HG03521 (cell line): ENCODE measurements around the gene TMEM30B.

Source experiments
- ATAC-seq: cut with Tn5 transposase; IDR thresholded peaks from one replicate; pipeline ENCODE4 v1.9.1; 2021; ENCODE audit warnings: mild to moderate bottlenecking, moderate library complexity; ENCODE audit not compliant: unreplicated experiment

TMEM30B gene

DNA sequence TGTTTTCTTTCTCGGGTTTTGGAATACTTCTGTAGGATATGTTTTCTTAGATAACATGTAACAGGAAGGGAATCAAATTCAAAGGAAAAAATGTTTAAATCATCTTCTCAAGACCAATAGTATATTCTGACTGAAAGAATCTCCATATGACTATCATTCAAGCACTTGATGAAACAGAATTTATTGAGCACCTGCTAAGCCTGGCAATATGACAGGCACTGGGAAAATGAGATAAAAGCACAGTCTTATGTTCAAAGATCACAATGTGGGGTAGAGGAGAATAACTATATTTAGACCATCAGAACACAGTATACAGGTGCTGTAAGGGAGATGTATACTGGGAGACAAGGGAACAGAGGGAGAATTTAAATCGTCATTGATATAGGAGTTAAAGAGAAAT lies 19.1 kb upstream of the TMEM30B start:
- no peak for ATAC-seq

DNA sequence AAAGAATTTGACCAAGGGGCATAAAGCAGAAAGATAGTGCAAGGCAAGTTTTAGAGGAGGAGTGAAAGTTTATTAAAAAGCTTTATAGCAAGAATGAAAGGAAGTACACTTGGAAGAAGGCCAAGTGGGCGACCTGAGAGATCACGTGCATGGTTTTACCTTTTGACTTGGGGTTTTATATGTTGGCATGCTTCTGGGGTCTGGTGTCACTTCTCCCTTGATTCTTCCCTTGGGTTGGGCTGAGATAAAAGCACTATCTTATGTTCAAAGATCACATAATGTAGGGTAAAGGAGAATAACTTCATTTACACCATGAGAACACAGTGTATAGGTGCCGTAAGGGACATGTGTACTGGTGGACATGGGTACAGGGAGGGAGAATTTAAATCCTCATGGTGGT lies 17.7 kb upstream of the TMEM30B start:
- no peak for ATAC-seq

DNA sequence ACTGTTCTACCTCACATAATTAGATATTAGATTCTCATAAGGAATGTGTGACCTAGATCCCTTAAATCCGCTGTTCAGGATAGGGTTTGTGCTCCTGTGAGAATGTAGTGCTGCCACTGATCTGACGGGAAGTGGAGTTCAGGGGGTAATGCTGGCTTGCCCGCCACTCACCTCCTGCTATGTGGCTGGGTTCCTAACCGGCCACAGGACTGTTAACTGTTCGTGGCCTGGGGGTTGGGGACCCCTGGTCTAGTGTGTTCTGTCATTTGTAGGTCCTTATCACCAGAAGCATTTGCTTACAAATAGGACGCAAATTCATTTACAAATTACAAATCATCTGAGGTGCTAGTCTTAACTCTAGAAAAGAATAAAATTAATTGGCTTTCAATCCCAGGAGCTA lies 16.4 kb upstream of the TMEM30B start:
- no peak for ATAC-seq

DNA sequence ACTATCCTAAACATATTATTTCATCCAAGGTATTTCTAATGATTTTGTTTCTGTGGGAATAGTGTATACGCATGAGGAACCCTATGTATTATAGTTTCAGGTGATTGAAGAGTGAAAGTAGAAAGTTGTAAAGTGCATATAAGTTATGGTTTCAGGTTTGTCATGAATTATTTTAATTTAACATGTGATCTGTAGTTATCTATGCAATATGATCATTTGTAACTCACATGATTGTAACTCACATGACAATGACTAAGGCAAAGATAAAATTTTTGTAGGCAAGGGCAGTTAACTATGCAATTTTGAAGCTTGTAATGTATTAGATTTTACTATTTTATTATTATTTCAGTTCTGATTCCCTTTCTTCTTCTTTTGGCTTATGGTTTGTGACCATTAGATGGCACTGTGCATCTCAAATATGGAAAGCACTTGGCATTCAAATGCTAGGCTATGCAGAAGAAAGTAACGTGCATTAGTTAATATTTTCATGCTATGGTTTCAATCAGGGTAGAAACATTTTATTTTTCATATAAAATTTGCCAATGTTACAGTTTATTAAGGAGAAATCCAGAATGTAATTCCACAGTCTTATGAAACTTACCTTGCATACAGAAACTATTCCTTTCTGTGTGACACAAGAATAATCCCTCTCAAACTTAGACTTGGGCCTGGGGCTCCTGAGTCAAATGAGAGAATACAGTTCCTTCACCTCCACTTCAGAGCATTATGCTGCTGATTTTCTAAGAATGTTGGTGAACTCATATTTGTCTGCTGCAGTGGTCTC lies 15.8 kb upstream of the TMEM30B start:
- no peak for ATAC-seq

DNA sequence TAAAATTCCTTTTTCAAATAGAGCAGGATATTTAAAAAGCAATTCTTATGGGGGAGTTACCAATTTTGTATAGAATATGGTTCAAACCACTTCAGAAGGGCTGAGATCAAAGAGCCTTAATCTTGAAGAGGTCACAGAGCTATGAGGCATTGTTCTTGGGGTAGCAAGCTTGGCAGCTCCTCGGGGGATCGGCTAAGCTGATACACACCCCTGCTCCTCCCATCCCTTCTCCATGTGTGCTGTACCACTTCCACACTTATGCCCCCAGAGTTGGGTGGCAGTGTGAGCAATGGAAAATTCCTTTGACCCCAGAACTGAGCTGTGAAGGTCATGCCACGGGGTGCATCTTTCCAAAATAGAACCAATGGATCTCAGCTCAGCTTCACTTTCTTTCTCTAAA lies 15.0 kb upstream of the TMEM30B start:
- no peak for ATAC-seq

DNA sequence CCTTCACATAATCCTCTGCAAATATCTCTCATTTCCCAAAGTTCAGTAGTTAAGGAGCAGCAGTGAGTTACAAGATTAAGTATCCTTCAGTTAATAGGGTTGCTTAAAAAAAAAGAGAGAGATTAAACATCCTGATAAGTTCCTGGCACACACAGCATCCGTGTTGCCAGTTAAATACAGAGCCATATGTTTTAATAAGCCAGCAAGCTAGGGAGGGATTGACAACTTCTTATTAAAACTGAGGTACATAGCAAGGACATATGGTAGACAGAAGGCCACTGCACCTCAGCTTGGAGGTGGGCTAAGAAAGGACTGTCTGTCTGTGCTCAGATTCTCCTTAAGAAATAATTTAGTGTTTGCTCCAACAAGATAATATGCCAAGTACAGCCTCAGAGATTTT lies 9.6 kb upstream of the TMEM30B start:
- ATAC-seq, result no peak

DNA sequence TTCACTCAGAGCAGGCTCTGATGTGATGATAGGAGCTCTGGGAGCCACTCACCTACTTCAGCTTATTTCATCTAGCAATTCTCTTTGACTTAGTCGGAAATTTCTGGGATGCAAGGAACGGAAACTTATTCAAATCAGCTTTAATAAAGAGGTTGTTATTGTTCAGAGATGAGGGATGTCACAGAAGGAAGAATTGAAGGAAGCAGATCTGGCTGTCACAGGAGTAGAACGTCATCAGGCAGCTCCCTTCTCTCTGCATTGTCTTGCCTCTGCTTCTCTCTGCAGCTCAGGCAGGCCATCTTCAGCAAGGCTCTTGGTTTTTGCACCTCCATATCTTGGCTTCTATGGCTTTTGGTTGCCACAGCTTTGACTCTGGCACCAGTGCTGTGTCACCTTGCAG lies 7.6 kb upstream of the TMEM30B start:
- no peak for ATAC-seq

DNA sequence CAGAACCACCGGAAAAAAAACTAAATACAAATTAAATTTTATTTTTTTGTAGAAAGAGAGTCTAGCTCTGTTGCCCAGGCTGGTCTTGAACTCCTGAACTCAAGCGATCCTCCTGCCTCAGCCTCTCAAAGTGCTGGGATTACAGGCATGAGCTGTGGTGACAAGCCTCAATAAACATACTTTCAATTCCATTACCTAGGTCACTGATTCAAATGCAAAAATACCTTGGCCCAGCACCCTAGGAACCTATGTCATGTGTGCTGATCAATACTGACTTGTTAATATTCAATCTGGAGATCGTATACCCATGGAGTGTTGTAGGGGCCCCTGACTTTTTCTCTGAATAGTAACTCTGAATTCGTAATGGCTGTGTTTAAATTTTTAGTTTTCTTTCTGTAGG lies 7.1 kb upstream of the TMEM30B start:
- ATAC-seq, result no peak

DNA sequence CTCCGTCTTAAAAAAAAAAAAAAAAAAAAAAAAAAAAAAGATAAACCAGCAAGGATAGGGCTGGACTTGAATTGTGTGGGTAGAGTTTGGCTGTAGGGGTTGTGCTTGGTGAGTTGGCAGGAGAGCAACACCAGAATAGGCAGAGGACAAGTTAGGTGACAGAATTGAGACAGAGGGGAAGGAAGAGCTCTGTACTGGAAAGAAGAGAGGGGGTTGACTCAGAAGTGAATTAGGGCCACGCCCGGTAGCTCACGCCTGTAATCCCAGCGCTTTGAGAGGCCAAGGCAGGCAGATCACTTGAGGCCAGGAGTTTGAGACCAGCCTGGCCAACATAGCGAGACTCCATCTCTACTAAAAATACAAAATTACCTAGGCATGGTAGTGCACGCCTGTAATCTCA lies 6.1 kb upstream of the TMEM30B start:
- ATAC-seq, result no peak

DNA sequence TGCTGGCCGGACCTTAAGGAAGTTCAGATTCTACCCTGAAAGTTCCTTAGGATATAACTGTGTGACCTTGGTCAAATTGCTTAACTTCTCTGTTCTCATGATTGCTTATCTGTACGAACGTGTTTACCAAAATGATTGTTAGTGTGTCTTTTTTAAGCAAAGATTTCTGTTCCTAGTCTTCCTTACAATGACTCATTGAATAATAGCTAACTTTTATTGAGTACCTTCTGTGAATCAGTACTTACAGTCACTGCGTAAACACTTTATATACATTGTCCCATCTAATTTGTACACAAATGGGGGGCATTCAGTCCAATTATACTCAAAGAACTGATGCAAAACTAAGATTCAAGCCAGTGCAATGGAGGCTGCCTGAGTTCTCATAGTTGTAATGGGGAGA lies 4.2 kb upstream of the TMEM30B start:
- ATAC-seq, result no peak

DNA sequence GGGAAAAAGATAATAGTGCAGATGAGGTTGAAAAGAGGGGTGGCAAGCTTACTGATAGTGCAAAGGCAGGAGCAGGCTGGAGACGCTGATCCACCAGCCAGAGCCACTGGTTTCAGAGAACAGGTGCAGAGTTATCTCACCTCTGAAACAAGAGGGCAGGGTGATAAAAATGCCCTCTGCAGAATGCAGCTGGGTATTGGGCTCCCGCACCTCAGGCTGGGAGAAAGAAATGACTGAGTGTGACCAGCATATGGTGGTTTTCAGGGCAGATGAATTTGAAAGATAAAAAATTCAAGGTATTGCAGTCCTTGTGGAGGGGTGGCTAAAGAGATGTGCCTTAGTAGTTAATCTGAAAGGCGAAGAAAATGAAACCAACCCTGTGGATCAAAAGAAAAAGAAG lies 2.9 kb upstream of the TMEM30B start:
- ATAC-seq, result no peak

DNA sequence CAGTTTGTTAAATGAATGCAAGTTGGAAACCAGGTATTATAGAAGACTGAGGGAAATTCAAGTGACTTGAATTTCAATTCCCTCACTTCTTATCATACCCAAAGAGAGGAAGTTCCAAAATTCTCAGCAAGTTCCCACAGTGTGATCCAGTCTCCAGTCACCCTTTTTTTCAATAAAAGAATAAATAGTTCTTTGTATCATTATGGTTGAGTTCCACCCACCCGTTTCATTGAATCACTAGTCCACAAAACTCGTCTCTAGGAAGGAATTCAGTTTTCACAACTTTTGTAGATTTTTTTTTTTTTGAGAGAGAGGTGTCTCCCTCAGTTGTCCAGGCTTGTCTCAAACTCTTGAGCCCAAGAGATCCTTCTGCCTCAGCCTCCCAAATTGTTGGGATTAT lies 1.6 kb upstream of the TMEM30B start:
- no peak for ATAC-seq

DNA sequence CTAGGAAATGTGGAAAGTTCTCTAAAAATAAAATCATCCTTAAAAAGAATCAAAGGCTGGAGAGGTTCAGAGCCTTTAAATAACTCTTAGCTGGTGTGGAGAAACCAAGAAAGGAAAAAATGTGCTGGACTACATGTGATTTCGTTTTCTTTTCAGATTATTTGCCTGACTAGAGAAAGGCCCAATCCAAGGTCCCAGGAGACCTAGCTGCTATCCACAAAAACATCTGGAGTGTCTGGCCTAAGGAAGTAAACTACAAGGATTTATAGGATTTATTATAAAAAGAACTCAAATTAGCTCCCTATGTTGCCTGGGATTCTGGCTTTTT lies 774 bp upstream of the TMEM30B start:
- ATAC-seq, result no peak

DNA sequence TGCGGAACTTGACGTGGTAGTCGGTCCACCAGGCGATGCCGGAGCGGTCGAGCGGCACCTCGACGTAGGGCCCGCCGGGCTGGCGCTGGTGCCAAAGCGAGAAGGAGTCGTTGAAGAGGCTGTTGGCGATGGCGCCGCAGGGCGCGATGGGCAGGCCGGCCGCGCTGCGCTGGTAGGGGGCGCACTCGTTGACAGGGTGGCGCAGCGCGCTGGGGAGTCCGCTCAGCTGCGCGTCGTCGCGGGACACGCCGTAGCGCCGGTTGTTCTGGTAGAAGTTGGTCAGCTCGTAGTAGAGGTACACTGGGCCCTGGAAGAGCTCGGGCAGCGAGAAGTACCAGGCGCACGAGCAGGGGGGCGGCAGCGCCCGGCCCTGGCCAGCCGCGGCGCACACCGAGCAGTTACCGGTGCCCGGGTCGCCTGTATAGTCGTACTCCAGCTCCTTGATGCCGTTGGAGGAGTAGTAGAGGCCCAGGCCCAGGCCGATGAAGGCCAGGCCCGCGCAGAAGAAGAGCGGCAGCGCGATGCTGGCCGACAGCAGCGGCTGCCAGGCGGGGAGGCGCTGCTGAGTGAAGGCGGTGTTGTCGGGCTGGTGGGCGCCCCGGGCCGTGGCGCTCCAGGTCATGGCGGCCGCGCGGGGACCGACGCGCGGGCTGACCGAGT lies 482 bp downstream of the TMEM30B start:
- ATAC-seq, result no peak

DNA sequence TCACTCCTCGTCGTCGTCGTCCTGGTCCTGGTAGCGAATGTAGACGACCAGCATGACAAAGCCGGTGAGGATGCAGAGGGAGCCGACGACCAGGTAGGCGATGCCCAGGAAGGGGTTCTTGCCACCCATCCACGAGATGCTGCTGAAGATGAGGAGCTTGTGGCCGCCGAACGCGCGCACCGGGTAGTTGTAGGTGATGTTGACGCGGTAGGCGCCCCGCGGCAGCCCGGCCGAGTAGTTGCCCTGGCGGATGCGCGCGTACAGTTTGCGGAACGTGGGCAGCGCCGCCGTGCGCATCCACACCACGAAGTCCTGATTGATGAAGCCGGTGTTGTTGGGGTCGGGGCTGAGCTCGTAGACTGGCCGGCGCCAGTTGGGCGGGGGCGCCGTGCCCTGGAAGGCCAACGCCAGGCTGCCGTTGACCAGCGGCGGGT lies 1.0 kb downstream of the TMEM30B start:
- ATAC-seq, result no peak

DNA sequence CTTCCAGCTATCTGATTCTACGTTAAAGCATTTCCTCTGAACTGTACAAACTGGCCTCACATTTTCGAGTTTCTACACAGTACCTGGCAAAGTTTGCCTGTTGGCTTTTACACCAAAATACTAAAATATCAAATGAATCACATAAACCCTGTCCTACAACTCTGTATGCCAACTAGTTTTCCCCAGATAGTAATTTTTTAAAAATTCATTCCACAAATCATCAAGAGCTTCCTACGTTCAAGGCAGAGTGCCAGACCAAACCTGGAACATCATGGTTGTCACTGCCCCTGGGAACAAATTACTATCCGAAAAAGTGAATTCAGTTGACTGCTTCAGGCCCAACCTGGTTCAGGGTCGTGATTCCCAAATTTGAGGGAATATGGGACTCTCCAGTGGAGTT lies 2.1 kb downstream of the TMEM30B start:
- no peak for ATAC-seq

DNA sequence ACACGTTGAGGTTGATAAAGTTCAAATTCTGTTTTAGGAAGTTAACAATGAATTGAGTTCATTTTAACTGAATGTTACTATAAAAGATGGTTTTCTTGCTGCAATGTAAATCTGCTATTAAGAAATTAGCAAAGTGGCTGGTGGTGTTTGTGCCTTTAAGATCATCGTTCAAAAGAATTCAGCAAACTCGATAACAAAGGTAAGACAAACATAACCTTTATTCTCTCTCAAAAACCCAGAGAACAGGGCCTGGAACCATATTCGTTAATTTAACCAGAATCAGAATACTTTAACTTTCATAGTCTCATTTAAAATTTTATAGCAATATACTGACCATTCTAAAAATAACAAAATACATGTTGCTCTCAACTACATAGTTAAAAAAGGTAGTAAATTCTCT lies 3.4 kb downstream of the TMEM30B start:
- ATAC-seq, result no peak

DNA sequence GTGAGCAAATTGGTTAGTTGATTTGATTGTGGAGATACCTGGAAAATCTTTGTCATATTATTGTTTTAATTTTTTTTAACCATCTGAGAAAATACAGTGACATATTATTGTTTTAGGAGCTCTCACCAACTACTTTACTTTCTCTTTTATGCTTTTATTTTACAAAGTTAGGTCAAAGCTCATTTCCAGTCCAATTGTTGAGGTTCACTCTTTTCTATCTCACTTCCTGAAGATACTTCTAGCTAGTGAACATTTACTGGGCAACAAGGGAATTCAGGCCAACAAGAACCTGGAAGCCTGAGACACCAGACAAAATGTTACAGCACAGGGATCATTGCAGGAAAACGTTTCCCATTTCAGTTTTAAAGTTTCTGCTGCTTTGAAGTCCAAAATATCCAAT lies 3.9 kb downstream of the TMEM30B start:
- ATAC-seq, result no peak

DNA sequence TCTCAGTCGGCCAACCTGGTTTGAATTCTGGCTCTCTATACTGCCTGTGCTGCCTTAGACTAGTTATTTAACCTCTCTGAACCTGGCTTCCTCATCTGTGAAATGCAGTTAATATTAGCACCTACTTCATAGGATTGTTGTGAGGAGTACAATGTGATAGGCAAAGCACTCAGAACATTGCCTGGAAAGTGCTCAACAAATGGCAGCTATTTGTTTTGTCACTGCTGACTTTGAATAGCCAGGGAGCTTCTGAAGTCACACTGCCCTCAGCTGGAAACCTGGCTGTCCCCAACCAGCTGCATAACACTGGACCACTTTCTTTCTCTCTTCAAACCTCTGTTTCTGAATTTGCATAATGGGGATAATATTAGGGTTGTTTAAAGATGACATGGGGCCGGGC lies 9.6 kb downstream of the TMEM30B start:
- no peak for ATAC-seq

DNA sequence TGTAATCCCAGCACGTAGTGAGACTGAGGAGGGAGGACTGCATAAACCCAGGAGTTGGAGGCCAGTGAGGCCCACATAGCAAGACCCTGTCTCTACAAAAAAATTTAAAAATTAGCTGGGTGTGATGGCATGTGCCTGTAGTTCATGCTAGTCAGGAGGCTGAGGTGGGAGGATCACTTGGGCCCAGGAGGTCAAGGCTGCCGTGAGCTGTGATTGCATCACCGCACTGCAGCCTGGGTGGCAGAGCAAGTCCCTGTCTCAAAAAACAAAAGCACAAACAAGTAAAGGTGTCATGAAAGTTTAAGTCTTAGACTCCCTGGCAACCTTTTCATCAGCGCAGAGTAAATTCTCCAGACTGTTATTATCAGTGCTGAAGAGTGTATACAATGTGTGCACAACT lies 10.4 kb downstream of the TMEM30B start:
- ATAC-seq, result no peak

DNA sequence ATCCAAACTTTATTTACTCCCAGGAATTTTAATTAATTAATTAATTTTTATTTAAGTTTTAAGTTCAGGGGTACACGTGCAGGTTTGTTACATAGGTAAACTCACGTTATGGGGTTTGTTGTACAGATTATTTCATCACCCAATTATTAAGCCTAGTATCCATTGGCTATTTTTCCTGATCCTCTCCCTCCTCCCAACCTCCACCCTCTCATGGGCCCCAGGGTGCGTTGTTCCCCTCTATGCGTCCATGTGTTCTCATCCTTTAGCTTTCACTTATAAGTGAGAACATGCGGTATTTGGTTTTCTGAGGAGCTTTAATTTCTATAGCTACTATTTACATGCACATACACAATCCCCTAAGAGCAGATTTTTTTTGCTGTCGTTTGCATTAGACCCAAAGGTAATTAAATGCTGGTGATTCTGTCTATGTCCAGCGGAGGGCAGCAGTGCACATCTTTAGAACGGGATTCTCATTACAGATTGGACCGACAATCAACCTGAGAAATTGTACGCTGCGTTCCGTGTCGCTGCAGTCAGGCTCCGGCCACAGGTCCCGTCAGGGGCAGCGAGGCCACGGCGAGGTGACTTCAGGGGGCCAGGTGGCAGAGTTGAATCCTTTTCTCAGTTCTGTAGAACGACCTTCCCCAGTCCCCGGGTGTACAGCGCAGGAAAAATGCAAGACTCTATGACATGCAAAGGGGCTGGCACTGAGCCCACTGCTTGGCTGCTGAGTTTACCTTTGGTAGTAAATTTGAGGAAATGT lies 11.6 kb downstream of the TMEM30B start:
- ATAC-seq, result peak; percentile 89

DNA sequence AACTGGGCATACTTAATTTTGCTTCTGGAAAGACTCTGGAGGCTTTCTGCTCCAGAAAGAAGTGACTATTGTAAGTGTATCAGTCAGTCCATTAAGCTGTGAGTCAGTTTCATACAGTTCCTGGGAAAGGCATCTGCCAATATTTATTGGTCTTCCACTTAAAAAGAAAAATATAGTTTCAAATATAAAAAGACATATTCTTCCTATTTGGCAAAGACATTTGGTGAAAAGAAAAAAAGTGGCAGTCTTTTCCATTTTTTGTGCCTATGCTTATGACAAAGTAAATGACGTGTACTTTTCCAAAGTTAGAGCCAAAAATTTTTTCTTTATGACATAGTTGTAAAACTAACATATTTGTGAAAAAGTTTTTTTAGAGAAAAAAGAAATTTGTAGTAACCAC lies 12.3 kb downstream of the TMEM30B start:
- no peak for ATAC-seq
